ENCODE measurements around the gene PCSK2.

GRCh38 chr20:17443131-17443858 is 216.5 kb downstream of the PCSK2 start:
- TF ChIP-seq TAF1 (IDR thresholded peaks at IDR 0.05; ENCODE audit: low read depth, low read length) (no peak), POLR2A (IDR thresholded peaks at IDR 0.05; ENCODE audit: low read depth, low read length) (no peak), POLR2AphosphoS5 (IDR thresholded peaks at IDR 0.05; ENCODE audit: low read depth, low read length) (no peak), PAX5 (IDR thresholded peaks at IDR 0.05; ENCODE audit: insufficient read depth, low read length, severe bottlenecking) (no peak), POU2F2 (IDR thresholded peaks at IDR 0.05; ENCODE audit: low read depth, low read length) (no peak), SPI1 (IDR thresholded peaks at IDR 0.05; ENCODE audit: low read depth, low read length) (no peak)

Measured in GM12891 (cell line).